ENCODE results near the gene STK10.

The STK10 gene

DNA sequence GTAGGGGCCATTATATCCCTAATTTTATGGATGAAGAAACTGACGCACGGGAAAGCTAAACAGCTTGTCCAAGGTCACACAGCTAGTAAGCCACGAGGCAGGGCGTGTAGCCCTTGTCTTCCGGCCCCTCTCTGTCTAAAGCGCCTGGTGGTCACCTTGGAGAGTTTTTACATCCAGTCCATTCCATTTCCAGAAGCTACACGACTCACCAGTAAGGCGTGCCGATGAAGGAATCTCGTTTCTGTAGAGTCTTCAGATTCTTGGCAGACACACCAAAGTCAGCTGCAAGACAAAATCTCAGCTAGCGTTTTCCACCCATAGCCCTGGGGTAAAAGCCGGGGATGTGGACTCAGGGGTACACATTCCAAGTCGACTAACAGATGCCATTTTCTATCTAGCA, 80.5 kb downstream of the STK10 start:
- no peak for DNase-seq (ENCODE audit: low read depth in 2 of 2)

DNA sequence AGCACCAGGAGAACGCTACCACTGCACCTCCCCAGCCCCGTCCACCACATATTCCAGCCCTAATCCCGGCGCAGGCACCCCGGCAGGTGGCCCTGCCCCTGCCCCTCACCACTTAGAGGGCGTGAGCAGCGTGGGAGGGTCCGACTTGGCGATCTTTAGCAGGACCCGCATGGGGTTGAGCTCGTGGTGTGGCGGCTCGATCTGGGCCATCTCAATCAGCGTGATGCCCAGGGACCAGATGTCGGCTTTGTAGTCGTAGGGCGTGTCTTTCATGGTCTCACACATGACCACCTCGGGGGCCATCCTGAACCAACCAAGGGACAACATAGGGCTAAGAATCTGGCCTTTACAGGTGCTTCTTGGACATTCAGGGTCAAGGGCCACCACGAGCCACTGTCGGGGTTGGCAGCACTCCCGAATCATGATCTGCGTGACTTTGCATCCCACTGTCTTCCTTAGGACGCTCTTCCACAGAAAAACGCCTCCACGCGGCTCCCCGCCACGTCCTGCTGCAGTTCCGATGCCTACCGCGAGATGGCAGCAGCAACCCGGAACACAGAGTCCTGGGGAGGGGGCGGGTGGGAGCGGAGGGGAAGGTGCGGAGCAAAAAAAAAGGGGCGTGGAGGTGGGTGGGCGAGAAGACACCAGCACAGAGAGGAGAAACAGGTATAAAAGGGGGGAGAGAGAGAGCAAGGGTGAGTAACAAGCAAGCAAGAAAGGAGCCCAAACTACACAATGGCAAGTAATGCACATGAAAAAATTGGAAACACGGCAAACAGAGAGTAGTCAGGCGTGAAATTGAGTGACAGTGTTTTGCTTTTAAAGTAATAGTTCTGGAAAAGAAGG, 81.3 kb downstream of the STK10 start:
- DNase-seq (ENCODE audit: low read depth in 2 of 2), result peak; percentile 47 to 62

DNA sequence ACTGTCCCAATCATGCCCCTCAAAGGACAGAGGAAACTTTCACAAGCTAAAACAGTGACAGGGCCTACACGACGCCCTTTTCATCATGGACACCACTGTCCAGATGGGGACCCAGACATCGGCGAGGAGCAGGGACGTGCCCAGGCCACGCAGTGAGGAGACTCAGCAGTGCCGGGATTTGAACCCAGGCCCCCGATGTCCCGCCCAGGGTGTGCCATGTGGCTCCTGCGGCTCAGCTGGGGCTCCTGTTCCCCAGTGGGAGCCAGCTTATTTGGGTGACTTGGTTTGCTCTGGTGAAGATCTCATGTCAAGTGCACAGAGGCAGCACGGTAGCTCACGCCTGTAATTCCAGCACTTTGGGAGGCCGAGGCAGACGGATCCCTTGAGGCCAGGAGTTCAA, 82.2 kb downstream of the STK10 start:
- DNase-seq (ENCODE audit: low read depth in 2 of 2), result no peak

DNA sequence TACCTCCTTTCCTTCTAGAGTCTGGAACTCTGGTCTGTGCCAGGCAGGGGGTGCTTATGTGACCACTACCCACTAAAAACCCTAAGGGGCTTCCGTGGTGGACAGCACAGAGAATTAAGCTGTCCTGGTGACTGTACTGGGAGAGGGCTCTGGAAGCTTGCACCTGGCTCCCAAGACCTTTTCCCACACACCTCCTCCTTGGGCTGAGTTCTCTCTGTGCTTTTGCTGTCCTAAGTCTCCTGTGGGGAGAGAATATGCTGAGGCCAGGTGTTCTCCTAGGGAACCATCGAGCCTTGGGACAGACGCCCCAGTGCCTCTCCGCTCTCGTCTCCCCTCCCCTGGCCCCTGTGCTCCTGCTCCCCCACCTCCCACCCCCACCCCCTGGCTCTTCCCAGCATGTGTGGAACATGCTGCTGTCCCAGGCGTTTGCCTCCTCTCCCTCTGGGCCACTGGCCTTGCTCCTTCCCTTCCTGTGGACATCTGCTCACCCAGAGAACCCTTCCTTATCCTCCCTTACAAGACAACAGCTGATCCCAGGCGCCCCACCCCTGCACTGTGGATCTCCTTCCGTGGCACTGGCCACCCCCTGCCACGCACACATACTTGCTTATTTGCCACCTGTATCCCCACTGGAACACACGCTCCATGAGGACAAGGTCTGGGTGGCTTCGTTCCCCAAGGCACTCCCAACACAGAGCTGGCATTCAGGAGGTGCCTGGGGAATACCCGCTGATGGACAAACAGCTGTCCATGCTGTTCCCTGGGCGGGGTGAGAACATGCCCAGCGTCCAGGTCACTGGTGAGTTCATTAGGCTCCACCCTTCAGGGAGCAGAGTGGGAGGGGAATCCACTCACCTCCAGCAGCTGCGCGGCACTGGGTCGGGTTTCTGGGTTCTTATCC, 83.0 kb downstream of the STK10 start:
- no peak for DNase-seq (ENCODE audit: low read depth in 2 of 2)

DNA sequence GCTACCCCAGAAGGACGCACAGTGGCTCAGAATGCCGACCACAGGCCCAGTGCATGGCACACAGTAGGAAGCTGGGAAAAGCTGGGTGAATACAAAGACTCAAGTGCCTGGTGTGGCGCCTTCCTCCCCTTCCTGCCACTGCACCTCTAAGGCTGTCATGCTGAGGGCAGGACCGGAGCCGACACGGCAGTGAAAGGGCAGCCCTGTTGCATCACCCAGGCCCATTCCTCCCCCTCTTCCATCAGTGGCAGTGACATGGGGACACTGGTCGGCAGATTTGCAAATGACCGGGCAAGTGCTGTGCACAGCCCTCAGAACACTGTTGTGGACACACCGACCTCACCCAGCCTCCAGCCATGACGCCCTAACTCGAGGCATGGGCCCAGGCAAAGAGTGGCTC, 84.0 kb downstream of the STK10 start:
- no peak for DNase-seq (ENCODE audit: low read depth in 2 of 2)

DNA sequence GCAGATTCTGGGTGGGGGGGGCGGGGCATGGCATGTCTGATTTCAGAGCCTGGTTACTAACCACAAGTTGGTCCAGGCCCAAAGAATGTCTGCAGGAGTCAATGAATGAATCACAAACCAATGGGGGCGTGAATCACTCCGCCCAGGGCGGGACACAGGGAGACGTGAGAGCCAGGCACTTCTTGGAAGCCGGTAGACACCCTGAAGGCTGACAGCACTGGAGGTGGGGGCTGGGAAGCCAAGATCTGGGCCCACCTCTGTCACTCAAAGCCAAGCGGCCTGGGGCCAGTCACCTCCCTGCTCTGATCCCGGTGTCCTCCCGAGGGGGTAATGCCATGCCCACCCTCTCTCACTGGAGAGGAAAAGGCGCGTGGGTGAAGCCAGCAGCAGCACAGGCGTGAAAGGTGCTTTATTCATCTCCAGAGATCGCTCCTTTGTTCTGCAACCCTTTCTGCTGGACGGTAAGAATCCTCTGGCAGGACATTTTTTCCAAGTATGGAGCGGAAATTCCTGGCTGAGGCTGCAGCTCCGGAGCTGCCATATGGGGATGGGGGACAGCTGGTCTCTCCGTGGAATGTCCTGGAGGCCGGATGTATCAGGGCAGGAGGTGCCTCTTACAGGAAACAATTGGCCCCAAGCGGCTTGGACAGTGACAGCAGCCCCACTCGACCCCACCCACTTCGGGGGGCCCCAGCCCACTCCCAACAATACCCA, 85.0 kb downstream of the STK10 start:
- no peak for DNase-seq (ENCODE audit: low read depth in 2 of 2)

DNA sequence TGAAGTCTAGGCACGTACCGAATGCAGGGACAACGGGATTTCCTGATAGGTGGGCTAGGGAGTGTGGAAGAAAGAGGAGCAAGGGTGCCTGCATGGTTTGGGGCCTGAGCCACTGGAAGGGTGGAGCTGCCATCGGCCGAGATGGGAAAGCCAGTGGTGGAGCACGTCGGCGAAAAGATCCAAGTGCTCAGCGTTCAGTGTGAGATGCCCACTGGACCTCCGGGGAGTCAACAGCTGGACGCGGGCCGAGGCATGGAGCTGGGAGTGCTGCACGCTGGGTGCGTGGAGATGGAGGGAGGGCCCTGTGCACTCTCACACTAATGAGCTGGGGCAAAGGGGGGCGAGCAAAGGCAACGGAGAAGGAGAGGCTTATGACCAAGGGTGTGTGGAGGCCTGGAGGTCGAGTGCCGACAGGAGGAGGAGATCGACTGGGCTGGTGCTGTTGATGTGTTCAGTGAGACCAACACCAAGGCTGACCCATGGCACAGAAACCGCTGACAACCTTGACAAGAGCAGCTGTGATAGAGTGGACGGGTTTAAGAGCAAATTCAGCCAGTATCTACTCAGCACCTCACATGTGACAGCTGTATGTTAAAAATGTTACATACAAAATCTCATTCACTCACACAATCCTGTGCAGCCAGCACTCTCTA, 85.7 kb downstream of the STK10 start:
- no peak for DNase-seq (ENCODE audit: low read depth in 2 of 2)

DNA sequence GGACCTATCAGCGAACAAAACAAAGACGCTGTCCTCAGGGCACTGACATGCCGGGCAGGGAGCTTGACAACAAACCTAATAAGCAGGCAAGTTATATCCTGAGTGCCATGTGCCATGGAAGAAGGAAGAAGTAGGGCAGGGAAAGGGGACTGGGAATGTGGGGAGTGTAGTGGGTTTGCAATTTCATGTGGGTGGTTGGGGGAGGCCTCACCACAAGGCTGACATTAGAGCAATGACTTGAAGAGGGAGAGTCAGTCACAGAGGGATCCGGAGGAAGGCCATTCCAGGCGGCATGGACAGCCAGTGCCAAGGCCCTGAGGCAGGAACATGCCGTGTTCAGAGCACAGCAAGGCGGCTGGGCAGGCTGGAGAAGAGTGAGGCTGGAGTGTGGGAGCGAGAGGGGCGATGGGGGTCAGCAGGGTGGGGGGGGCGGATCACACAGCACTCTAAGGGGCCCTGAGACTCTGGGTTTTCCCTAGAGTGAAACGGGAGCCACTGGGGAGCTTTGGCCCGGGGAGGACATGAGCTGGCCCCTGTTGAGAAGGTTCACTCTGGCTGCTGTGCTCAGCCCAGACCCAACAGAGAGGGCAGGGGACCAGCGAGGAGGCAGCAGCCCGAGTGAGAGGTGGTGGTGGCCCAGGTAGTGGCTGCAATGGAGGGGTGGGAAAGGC, 86.3 kb downstream of the STK10 start:
- no peak for DNase-seq (ENCODE audit: low read depth in 2 of 2)

DNA sequence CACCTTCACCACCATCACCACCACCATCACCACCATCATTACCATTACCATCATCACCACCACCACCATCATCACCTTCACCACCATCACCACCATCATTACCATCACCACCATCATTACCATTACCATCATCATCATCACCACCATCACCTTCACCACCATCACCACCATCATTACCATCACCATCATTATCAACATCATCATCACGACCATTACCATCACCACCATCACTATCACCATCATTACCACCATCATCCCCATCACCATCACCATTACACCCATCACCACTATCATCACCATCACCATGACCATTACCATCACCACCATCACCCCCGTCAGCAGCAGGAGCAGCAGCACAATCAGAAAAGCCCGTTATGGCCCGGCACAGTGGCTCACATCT, 89.1 kb downstream of the STK10 start:
- DNase-seq (ENCODE audit: low read depth in 2 of 2), result no peak

DNA sequence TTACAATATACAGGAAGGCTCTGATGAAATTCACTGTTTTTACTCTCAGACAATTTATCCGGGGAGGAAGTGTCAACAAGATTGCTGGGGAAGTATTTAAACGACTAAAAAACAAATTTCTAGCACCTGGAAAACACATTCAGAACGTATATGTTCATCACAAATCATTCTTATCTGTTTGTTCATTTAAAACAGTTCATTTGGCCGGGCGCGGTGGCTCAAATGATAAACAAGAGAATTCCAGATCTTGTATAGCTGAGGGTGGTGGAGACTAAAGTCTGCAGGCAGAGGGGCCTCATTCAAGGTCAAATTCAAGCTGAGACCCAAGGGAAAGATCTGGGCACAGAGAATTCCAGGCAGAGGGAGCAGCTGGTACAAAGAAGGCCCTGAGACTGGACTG, 90.0 kb downstream of the STK10 start:
- no peak for DNase-seq (ENCODE audit: low read depth in 2 of 2)

DNA sequence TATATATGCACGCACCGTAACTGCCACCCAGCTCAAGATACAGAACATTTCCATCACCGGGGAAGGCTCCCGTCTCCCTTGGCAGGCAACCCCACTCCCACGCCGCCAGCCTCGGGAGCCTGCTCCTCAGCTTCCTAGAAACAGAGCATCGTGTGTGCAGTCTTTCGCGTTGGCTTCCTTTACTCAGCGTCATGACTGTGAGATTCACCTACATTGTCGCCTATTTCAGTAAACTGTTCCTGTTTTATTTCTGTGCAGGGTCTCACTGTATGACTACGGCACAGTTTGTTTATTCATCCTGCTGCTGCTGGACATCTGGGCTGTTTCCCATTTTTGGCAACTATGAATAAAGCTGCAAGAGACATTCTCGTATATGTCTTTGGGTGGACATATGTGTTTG, 90.7 kb downstream of the STK10 start:
- no peak for DNase-seq (ENCODE audit: low read depth in 2 of 2)

DNA sequence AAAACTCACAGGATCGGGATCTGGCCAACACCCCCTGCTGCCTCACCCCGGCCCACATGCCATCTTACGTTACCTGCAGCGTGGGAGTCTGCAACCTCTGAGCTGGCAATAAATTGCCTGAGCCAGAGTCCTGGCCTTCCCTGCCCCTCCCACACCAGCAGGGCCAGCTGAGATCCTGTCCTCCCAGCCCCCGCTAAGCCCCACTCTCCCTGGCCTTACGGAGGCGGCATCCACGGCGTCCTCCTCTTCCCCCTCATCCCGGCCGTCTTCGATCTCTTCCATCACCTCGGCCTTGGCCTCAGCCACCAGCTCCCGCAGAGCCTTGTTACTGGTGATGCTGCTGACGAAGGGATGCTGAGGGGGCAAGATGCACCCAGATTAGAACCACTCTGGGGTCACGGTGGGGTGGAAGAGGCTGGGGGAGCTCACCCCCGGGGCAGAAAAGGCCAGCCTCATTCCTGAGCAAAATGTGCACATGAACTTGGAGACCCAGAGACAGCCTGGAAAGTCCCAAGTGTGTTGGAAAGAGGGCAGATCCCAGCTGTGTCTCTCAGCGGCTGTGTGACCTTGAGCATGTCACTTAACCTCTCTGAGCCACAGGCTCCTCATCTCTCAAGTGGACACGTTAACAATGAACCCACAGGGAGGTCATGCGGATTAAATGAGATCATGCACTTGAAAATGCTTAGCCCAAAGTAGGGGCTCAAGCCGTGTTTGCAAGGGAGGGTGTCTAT, 91.7 kb downstream of the STK10 start:
- DNase-seq (ENCODE audit: low read depth in 2 of 2), result no peak

DNA sequence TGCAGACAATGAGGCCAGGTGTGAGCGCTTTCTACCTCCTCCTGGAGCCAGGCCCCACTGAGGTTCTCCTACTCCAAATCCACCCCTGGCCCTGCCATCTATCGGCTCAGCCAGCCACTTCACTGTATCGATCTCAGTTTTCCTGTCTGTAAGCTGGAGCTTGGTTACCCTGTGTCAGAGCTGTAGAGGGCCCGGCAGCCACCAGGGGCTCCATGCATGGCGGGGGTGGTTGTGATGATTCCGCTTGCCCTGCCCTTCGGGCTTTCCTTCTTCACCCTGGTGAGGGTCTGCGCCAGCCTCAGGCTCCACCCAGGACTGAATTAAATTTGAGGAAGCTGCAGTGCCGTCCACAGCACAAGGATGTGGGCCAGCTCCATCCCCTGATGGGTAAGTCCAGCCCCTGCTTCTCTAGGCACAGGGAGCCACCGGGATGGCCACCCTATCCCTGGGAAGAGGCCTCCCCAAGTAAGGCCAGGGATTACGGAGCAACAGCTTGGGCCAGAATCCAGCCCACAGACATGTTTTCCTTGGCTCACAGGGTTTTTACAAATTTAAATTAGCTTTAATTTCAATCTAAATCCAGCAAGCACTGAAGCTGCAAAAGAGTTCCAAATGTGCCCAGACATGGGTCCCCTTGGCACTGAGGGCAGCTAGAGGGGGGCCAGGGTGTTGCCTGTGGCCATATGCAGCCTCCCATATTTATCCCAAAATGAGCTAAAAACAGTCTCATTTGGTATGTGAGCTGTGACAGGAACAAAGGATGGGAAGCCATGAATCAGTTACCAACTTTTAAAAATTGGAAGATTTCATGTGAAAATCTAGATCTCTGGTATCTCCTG, 92.4 kb downstream of the STK10 start:
- no peak for DNase-seq (ENCODE audit: low read depth in 2 of 2)

DNA sequence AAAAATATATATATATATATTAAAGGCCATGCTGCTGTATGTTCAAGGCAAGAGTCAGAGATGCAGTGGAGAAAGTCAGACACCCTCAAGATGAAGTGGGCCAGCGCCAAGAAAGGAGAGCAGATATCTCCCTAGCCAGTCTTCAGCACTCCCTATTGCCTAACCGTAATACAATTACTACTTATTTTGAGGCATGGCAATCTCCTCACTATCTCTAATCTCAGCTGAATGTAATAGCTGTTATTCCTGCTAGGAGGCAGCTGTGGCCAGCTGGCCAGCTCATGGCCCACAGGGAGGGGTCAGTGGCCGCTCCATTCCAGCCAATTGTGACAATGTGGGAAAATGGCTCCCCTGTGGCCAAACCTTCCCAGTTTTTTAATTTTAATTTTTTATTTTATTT, 94.1 kb downstream of the STK10 start:
- DNase-seq (ENCODE audit: low read depth in 2 of 2), result no peak

DNA sequence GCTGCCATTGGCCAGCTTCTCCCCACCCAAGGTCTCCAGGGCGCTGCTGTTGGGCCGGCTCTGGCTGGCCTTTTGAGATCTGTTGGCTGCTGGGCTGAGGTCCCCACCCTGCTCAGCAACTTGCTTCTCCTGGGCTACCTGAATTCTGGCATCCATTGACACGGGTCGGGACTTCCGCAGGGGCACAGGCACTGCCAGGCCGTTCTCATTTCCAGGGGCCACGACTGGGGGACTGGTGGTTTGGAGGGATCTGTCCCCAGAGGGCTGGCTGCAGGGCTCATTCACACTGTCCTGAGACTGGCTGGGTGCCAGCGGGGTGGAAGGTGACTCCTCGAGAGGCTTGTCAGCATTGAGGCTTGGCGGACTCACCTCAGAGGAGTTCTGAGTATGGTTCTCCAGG, 94.5 kb downstream of the STK10 start:
- DNase-seq (ENCODE audit: low read depth in 2 of 2), result no peak

DNA sequence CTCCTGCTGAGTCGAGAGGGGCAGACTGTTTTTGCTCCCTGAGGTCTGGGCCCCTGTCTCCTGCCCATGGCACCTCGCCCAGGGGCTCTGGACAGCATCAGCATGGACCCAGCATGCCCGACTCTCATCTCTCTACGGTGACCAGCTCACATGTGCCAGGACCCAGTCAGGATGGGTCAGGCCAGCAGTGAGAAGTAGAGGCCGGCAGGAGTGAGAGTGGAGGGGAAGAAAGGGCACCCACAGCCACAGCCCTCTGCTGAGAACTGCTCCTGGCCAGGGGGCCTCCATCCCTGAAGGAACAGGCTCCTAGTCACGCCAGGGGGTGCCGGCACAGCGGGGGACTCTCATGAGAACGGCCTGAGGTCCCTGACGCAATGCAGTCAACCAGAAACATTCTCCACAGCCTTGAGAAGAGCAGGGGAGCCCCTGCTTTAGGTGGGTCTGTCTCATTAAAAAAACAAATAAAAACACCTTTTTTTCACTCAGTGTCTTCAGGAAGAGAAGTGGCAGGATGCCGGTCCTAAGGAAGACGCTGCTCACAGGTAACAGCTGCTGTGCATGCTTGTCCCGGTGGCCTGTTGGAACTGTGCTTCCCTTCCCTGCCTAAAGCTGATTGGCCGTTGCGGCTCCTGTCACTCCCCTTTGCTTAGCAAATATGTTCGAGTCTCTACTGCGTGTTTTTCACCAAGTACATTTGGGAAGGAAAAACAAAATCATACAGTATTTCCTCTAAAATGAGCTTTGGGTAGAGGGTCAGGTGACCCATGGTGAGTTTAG, 95.9 kb downstream of the STK10 start:
- no peak for DNase-seq (ENCODE audit: low read depth in 2 of 2)

DNA sequence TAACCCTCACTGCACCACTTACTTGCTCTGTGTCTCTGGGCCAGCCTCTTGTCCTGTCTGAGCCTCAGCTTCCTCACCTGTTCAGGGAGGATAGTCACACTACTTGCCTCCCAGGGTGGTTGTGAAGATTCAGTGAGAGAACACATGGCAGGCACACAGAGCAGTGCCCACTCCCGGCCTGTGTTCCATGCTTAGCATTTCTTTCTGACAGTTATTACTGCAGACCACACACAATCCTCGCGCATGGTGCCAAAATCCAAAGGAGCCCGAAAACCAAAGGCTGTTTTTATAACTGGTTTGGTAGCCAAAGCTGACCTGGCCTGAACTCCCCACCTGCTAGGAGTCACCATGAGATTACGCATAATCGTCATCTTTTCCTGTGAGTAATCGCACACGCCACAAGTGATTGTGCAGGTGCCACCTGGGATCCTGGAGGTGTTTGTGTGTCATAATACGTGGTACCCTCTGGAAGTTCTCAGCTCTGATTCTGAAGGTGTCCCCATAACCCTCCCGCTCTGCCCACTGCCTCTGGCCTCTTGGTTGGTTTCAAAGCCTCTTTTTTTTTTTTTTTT, 97.0 kb downstream of the STK10 start:
- DNase-seq (ENCODE audit: low read depth in 2 of 2), result no peak

DNA sequence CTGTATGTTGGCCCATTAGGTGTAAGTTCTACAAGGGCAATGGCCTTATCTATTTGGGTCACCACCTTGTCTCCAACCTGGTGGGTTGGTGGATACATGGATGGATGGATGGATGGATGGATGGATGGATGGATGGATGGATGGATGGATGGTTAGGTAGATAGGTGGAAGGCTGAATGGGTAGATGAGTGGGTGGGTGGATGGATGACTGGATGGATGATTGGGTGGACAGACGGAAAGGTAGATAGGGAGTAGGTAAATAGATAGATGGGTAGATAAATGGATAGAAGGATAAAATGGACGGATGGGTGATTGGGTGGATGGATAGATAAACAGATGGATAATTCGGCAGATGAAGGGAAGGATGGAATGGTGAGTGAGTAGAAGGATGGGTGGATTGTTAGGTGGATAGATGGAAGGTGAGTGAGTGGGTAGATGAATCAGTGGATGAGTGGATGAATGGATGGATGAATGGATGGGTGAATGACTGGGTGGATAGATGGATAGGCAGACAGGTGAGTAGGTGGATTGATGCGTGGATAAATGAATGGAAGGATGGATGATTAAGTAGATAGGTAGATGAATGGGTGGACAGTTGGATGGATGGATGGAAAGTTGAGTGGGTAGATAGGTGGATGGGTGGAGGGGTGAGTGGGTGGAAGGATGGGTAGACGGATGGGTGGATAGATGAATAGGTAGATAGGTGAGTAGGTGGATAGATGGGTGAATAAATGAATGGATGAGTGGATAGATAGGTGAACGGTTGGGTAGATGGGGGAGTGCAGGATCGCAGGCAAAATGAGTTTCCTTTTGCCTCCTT, 98.5 kb downstream of the STK10 start:
- DNase-seq (ENCODE audit: low read depth in 2 of 2), result no peak

Measured in stimulated activated CD8-positive, alpha-beta memory T cell treated with anti-CD3 and anti-CD28 coated beads, Interleukin-7, amount 100 ng/mL, for 1 hour (primary cell).